Inflammatory macrophage treated with lipopolysaccharide for 1 hour (primary cell): ENCODE measurements around the gene SLC6A3.
A peak's percentile ranks its signal among the peaks of the same experiment; 100 is the strongest.

Experiments used
- DNase-seq, 2 donors: peaks; one replicate each; pipeline ENCODE4 v3.0.0-alpha.2; 2020 to 2022

SLC6A3 gene

DNA sequence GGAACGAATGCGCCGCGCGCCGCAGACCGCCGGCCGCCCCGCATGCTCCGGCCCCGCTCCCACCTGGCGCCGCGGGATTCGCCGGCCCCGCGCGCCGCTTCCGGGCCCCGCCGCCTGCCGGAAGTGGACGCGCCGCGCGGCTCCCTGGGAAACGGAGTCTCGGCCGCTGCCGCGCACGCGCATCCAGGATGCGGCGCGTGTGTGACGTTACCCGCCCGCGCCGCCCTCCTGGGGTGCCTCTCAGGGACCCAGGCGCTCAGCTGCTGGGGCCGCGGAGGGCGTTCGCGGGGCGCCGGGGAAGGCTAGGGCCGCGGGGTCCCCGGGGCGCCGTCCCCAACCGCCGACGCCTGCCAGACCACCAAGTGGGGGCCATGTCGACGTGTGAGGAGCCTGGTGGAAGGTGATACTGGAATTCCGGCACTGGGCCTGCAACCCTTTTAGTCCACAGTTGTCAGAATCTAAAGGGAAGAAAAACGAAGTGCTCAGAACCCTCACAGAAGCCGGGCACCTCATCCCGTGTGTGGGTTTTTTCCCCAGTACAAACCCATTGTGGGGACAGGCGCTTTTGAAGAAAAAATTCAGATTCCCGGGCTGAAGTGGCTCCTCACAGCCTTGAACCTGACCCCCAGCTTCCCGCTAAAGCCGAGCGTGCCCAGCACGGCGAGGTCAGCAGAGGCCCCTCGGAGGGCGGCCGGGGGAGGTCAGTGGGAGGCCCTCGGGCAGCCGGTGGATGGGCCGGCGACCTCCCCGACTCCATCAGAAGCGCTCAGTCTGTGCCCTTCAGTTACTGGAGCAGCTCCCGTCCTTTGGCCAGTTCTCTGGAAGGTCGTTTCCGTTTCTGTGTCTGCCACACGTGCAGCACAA, 100.0 kb downstream of the SLC6A3 start, which contains the start of gene CLPTM1L:
Gene CLPTM1L, minus strand, starts transcription at position 125 of the 864 bp plus-strand sequence. CDS start 258 bp downstream, outside the sequence.
- DNase-seq, result peak; percentile 75 to 87

DNA sequence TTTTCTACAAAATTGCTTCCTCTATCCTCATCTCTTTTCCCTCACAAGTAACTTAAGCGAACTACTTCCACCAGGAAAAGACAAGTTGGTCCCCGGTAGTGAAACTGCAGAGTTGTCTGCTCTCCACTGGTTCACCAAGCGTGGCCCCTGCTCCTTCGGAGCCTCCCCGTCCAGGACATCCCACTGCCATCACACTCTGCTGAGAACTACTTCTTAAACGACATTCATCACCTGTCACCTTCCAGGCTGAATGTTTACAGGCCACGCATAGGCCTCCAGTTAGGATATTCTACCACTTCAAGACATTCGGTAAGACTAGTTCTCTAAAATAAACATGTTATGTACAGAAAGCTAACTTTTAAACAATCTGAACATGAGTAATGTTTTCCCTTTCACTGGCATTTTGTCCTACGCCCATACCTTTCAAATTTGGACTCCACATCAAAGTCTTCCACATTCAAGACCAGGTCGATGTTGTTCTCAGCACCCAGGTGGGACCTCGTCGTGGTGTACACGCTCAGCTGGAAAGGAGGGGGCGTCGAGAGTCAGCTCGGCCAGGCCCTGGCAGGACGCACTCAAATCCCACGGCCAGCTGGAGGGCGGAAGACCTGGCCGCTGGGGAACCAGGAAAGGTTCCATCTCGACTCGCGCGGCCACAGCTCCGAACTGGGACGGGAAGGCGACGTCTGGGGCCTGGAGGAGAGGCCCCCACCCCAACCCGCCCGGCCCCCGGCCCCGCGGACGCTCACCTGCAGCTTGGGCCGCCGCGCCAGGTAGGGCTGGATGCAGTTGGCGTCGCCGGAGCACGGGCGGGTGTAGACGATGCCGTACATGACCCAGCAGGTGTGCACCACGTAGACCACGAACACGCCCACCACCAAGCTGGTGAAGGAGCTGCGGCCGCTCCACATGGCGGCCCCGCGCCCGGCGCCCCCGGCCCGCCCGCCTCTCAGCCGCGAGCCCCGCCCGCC, 101.0 kb downstream of the SLC6A3 start:
- peak; percentile 9 to 12 for DNase-seq

DNA sequence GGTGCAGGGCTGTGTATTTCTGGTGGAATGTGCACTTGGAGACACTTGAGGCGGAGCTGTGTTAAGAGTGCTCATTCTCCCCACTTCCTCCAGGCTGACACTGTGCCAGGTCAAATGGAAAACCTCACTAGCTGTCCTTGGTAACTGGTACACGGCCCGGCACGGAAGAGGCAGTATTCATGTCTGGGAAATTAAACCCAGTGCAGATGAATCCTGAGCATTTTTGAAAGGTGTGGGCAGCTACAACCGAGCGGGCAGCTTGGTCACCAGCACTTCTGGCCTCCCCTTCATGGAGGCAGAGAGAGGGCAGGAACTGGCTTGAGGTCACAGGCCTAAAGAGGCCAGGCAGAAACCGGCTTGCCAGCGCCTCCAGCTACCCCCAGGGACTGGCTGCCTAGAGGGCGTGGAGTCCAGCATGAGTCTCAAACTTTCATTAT, 101.9 kb downstream of the SLC6A3 start:
- DNase-seq, result no peak
